Measurements from ENCODE around the gene MMD.
A peak's percentile ranks its signal among the peaks of the same experiment; 100 is the strongest.

DNA sequence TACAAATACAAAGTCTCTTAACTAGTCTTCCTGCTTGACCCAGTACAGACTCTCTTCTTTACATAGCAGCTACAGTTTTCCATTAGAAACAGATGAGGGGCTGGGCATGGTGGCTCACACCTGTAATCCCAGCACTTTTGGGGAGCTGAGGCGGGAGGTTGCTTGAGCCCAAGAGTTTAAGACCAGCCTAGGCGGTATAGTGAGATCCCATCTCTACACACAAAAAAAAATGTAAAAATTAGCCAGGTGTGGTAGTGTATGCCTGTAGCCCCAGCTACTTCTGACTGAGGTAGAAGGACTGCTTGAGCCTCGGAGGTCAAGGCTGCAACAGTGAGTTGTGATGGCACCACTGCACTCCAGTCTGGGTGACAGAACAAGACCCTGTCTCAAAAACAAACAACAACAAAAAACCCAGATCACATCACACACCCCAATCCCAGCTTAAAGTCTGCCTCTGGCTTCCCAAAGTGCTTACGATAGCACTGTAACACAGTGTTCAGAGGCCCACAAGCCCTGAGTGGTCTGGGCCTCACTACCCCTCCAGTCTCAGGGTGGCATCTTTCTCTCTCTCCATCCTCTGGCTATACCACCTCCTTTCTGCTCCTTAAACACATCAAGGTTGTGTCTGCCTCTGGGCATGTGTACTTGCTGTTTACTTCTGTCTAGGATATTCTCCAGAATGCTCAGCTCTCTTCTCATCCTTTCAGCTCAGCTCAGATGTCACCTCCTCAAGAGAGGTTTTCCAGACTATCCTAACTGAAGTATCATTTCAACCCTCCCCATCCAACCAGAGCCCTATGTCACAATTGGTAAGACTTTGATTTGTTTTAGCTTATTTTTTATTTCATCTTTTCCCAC lies 4.0 kb downstream of the MMD start:
- TF ChIP-seq, protein P1, sequence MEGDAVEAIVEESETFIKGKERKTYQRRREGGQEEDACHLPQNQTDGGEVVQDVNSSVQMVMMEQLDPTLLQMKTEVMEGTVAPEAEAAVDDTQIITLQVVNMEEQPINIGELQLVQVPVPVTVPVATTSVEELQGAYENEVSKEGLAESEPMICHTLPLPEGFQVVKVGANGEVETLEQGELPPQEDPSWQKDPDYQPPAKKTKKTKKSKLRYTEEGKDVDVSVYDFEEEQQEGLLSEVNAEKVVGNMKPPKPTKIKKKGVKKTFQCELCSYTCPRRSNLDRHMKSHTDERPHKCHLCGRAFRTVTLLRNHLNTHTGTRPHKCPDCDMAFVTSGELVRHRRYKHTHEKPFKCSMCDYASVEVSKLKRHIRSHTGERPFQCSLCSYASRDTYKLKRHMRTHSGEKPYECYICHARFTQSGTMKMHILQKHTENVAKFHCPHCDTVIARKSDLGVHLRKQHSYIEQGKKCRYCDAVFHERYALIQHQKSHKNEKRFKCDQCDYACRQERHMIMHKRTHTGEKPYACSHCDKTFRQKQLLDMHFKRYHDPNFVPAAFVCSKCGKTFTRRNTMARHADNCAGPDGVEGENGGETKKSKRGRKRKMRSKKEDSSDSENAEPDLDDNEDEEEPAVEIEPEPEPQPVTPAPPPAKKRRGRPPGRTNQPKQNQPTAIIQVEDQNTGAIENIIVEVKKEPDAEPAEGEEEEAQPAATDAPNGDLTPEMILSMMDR (IDR thresholded peaks at IDR 0.05): no peak
- TF ChIP-seq ELF4 (CRISPR knock-in tag; IDR thresholded peaks at IDR 0.05; ENCODE audit: low read depth) (no peak), SMAD3 (CRISPR knock-in tag; IDR thresholded peaks at IDR 0.05; ENCODE audit: borderline replicate concordance) (no peak), ATF1 (CRISPR knock-in tag; IDR thresholded peaks at IDR 0.05) (no peak), GABPB1 (CRISPR knock-in tag; IDR thresholded peaks at IDR 0.05) (peak; percentile 31; the same call in 1 of the 2 replicates)
- TF ChIP-seq, protein P2, sequence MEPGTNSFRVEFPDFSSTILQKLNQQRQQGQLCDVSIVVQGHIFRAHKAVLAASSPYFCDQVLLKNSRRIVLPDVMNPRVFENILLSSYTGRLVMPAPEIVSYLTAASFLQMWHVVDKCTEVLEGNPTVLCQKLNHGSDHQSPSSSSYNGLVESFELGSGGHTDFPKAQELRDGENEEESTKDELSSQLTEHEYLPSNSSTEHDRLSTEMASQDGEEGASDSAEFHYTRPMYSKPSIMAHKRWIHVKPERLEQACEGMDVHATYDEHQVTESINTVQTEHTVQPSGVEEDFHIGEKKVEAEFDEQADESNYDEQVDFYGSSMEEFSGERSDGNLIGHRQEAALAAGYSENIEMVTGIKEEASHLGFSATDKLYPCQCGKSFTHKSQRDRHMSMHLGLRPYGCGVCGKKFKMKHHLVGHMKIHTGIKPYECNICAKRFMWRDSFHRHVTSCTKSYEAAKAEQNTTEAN (CRISPR knock-in tag; IDR thresholded peaks at IDR 0.05): no peak
